ENCODE data around the gene PIKFYVE.
"Not testable (repeated sequence)": the region's sequence is repeated elsewhere in the genome, so short reads cannot be mapped to it uniquely, and the experiment has no call there.

The PIKFYVE gene

DNA sequence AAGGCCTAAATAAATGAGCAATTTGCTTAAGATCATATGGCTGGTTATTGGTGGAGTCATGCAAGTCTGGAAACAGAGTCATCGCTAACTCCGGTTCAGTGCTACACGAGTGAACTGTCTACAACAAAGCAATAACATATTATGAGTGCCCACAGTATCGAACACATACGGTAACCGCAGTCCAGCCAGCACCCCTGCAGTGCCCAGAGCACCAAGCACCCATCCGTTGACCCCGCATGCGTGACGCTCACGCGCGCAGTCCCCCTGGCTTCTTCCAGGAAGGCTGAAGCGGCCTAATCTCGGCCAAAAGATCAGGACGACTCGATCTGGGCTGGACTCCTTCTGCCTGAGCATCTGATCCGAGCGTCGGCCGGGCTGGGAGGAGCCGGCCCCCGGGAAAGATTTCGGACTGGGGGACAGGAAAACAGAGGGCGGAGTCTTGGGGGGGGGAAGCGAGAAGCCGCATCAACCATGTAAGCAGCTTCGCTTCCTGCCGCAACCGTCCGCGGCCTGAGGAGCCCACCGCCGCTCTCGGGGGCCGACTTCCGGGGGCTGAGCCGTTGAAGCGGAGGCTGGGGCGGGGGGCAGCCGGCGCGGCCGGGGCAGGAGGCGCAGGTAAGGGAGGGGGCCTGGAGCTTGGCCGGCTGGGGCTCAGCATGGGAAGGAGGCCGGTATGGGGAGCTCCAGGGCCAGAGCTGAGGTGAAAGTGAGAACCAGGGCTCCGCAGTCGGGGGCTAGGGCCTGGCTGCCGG is at the start of gene PIKFYVE:
Gene PIKFYVE (plus strand): TSS at position 455 of the 752 bp plus-strand sequence. CDS start 5,265 bp downstream, outside the sequence.
- Histone ChIP-seq H4K20me1 (ENCODE audit: insufficient read depth, low read length) (peaks cover 26% of the 10 kb centered on the region), H3K4me3 (ENCODE audit: low read length) (peak within 1 kb of the TSS; percentile 94), H3K9me3 (ENCODE audit: insufficient read depth, low read length) (no peaks in the 10 kb centered on the region), H3K79me2 (ENCODE audit: low read length) (peaks cover 39% of the 10 kb centered on the region), H3K36me3 (replicated peaks; ENCODE audit: low read depth, low read length) (no peaks in the 10 kb centered on the region), H2AFZ (ENCODE audit: low read depth, low read length) (peak within 1 kb of the TSS; percentile 90), H3K4me1 (ENCODE audit: low read length) (peaks cover 25% of the 10 kb centered on the region), H3K4me2 (ENCODE audit: low read length) (peak within 1 kb of the TSS; percentile 90), H3K27ac (ENCODE audit: low read length) (peak within 1 kb of the TSS; percentile 84), H3K27me3 (ENCODE audit: low read depth, low read length) (no peaks in the 10 kb centered on the region), H3K9ac (ENCODE audit: low read length) (peak within 1 kb of the TSS; percentile 81)
- TF ChIP-seq EZH2phosphoT487 (IDR thresholded peaks at IDR 0.05; ENCODE audit: low read depth) (no peak), CTCF (IDR thresholded peaks at IDR 0.05; ENCODE audit: low read depth, low read length) (no peak)

DNA sequence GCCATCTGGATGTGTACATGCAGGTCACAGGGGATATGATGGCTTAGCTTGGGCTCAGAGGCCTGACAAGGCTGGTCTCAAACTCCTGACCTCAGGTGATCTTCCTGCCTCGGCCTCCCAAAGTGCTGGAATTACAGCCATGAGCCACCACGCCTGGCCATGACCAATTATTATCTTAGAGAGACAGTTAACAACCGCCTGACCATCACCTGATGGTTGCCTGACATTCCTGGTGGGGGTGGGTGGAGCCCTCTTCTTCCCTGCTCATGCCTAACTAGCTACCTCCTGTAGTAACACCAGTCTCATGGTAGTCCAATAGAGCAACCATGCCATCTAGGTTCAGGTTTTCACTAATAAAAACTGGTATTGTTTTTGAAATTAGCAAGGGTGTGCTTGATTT is 44.2 kb upstream of the PIKFYVE start:
- H3K9ac ChIP-seq (ENCODE audit: low read length); H3K4me1 ChIP-seq (ENCODE audit: low read length); H3K4me2 ChIP-seq (ENCODE audit: low read length); H4K20me1 ChIP-seq (ENCODE audit: insufficient read depth, low read length); H3K79me2 ChIP-seq (ENCODE audit: low read length); H3K27me3 ChIP-seq (ENCODE audit: low read depth, low read length); H3K4me3 ChIP-seq (ENCODE audit: low read length); H2AFZ ChIP-seq (ENCODE audit: low read depth, low read length); H3K9me3 ChIP-seq (ENCODE audit: insufficient read depth, low read length); H3K36me3 ChIP-seq (replicated peaks; ENCODE audit: low read depth, low read length); H3K27ac ChIP-seq (ENCODE audit: low read length): not testable (repeated sequence)

- Histone ChIP-seq H3K9me3 (ENCODE audit: insufficient read depth, low read length) (no peaks in the 10 kb centered on the region), H3K79me2 (ENCODE audit: low read length) (no peaks in the 10 kb centered on the region), H3K4me2 (ENCODE audit: low read length) (no peak overlapping the region), H3K36me3 (replicated peaks; ENCODE audit: low read depth, low read length) (no peaks in the 10 kb centered on the region), H4K20me1 (ENCODE audit: insufficient read depth, low read length) (no peaks in the 10 kb centered on the region), H3K9ac (ENCODE audit: low read length) (no peak overlapping the region), H3K27ac (ENCODE audit: low read length) (no peak overlapping the region), H3K4me1 (ENCODE audit: low read length) (no peaks in the 10 kb centered on the region), H2AFZ (ENCODE audit: low read depth, low read length) (no peak overlapping the region), H3K27me3 (ENCODE audit: low read depth, low read length) (no peaks in the 10 kb centered on the region), H3K4me3 (ENCODE audit: low read length) (no peak overlapping the region)
- TF ChIP-seq EZH2phosphoT487 (IDR thresholded peaks at IDR 0.05; ENCODE audit: low read depth) (no peak), CTCF (IDR thresholded peaks at IDR 0.05; ENCODE audit: low read depth, low read length) (no peak)
Observed at GRCh38 chr2:208222351-208222750, 43.7 kb upstream of the PIKFYVE start.

DNA sequence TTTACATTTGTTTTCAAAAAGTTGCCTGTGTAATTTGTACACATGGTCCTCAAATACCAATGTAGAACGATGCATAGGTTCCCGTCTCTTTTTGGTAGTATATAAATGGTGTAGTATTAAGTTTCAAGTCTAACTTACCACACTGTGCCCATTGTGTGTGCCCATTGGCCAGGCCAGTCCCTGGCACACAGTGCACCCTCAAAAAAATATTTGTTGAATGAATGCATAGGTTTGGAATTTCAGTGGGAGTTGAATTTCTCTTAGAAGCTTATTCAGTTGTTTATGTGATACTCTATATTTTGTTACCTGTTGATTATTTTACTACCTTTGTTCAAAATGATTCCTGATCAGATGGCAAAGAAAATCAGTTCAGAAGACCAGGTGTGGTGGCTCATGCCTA is 41.3 kb upstream of the PIKFYVE start:
- TF ChIP-seq EZH2phosphoT487 (IDR thresholded peaks at IDR 0.05; ENCODE audit: low read depth), result no peak
- no peak for TF ChIP-seq CTCF (IDR thresholded peaks at IDR 0.05; ENCODE audit: low read depth, low read length)
- no peak overlapping the region for H2AFZ ChIP-seq (ENCODE audit: low read depth, low read length)
- H3K27ac ChIP-seq (ENCODE audit: low read length), result no peak overlapping the region
- no peaks in the 10 kb centered on the region for H3K36me3 ChIP-seq (replicated peaks; ENCODE audit: low read depth, low read length)
- no peaks in the 10 kb centered on the region for H3K9me3 ChIP-seq (ENCODE audit: insufficient read depth, low read length)
- no peak overlapping the region for H3K4me2 ChIP-seq (ENCODE audit: low read length)
- H3K9ac ChIP-seq (ENCODE audit: low read length), result no peak overlapping the region
- H3K79me2 ChIP-seq (ENCODE audit: low read length), result no peaks in the 10 kb centered on the region
- H4K20me1 ChIP-seq (ENCODE audit: insufficient read depth, low read length), result no peaks in the 10 kb centered on the region
- H3K27me3 ChIP-seq (ENCODE audit: low read depth, low read length), result no peaks in the 10 kb centered on the region
- H3K4me3 ChIP-seq (ENCODE audit: low read length), result no peak overlapping the region
- H3K4me1 ChIP-seq (ENCODE audit: low read length), result no peaks in the 10 kb centered on the region

Measured in OCI-LY3 (cell line).